Measurements from ENCODE around the gene SH3RF2. TPM values are rescaled to one million over a fixed set of nuclear protein-coding genes. Genes with fewer than 3 reads are reported as not detected.

SH3RF2 gene
- total and polyA plus RNA-seq, 2 of the 13 experiments (the other 11 are each of a cell fraction or from before 2014, with no cell fraction given): 2.6 to 3.7 TPM

GRCh38 chr5:145975361-145976066 lies 39.1 kb downstream of the SH3RF2 start (continued):
- TF ChIP-seq ZBTB40 (IDR thresholded peaks at IDR 0.05) (no peak), ZBTB40 (CRISPR knock-in tag; IDR thresholded peaks at IDR 0.05) (peak; percentile 52; the same call in 1 of the 2 replicates), NFIB (CRISPR knock-in tag; IDR thresholded peaks at IDR 0.05; ENCODE audit: borderline replicate concordance) (peak; percentile 73; the same call in 1 of the 2 replicates), FOXA3 (CRISPR knock-in tag; IDR thresholded peaks at IDR 0.05) (peak; percentile 83), ZNF414 (CRISPR knock-in tag; IDR thresholded peaks at IDR 0.05) (0 out of 2 replicates have a peak, but pooled peaks have one; percentile 45), MXD4 (CRISPR knock-in tag; IDR thresholded peaks at IDR 0.05) (0 out of 2 replicates have a peak, but pooled peaks have one; percentile 54), GATAD1 (CRISPR knock-in tag; IDR thresholded peaks at IDR 0.05) (0 out of 2 replicates have a peak, but pooled peaks have one; percentile 32), DMAP1 (CRISPR knock-in tag; IDR thresholded peaks at IDR 0.05) (no peak), KDM6A (CRISPR knock-in tag; IDR thresholded peaks at IDR 0.05; ENCODE audit: low read depth) (0 out of 2 replicates have a peak, but pooled peaks have one; percentile 20), ISL2 (CRISPR knock-in tag; IDR thresholded peaks at IDR 0.05) (0 out of 2 replicates have a peak, but pooled peaks have one; percentile 64), STAG1 (CRISPR knock-in tag; IDR thresholded peaks at IDR 0.05) (peak; percentile 25; the same call in 1 of the 2 replicates), RCOR2 (CRISPR knock-in tag; IDR thresholded peaks at IDR 0.05) (peak; percentile 86), PAXIP1 (CRISPR knock-in tag; conservative IDR thresholded peaks at IDR 0.05) (peak; percentile 82)
